ENCODE data around the gene PEX13. TPM values are rescaled to one million over a fixed set of nuclear protein-coding genes. Genes with fewer than 3 reads are reported as not detected.
"Not testable (repeated sequence)": the region's sequence is repeated elsewhere in the genome, so short reads cannot be mapped to it uniquely, and the experiment has no call there.

PEX13 gene
- polyA plus RNA-seq, 2 of the 4 experiments (the other 2 are of a cell fraction): 18.5 to 42.5 TPM

DNA sequence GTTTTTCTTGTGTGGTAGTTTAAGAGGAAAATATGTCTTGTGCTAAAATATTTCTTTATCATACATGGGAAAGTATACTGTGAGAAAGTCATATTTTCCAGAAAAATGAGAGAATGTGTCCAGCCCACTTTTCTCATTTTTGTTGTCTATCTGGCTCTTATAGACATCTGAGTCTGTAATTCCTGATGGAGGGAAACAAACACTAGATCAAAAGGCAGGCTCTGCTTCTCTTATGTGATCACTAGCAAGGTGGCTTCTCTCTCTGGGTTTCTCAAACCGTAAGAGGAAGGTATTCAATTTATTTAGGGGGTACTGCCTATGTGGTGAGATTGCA is 40.0 kb upstream of the PEX13 start:
- 71% methylated on average over 1 of the region's 1 CpG for WGBS (ENCODE audit: missing lambda C conversion rate)
- Histone ChIP-seq H3K4me2 (no peak overlapping the region), H3K9me3 (no peaks in the 10 kb centered on the region), H3K27ac (no peak overlapping the region), H3K4me3 (no peak overlapping the region), H3K4me1 (no peaks in the 10 kb centered on the region)
- POLR2A ChIA-PET: no interaction called here
- DNase-seq (ENCODE audit: low read depth in 1 of 2, low spot score in 1 of 2) (no peak), ATAC-seq (no peak), FAIRE-seq (no peak)
- CTCF ChIA-PET: interaction anchor here (1.1 to 2.4 kb wide), 3 partner anchors 9 to 21 kb away, joined by 3 to 10 read pairs (median 7); no protein-coding TSS in a partner anchor
- TF ChIP-seq, protein P1, sequence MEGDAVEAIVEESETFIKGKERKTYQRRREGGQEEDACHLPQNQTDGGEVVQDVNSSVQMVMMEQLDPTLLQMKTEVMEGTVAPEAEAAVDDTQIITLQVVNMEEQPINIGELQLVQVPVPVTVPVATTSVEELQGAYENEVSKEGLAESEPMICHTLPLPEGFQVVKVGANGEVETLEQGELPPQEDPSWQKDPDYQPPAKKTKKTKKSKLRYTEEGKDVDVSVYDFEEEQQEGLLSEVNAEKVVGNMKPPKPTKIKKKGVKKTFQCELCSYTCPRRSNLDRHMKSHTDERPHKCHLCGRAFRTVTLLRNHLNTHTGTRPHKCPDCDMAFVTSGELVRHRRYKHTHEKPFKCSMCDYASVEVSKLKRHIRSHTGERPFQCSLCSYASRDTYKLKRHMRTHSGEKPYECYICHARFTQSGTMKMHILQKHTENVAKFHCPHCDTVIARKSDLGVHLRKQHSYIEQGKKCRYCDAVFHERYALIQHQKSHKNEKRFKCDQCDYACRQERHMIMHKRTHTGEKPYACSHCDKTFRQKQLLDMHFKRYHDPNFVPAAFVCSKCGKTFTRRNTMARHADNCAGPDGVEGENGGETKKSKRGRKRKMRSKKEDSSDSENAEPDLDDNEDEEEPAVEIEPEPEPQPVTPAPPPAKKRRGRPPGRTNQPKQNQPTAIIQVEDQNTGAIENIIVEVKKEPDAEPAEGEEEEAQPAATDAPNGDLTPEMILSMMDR (IDR thresholded peaks at IDR 0.05): no peak
- TF ChIP-seq HOXA7 (CRISPR knock-in tag; IDR thresholded peaks at IDR 0.05) (no peak), SMC3 (IDR thresholded peaks at IDR 0.05) (no peak), ESRRA (IDR thresholded peaks at IDR 0.05; ENCODE audit: borderline replicate concordance, low read length) (no peak), KDM1A (IDR thresholded peaks at IDR 0.05; ENCODE audit: low read depth) (no peak)

DNA sequence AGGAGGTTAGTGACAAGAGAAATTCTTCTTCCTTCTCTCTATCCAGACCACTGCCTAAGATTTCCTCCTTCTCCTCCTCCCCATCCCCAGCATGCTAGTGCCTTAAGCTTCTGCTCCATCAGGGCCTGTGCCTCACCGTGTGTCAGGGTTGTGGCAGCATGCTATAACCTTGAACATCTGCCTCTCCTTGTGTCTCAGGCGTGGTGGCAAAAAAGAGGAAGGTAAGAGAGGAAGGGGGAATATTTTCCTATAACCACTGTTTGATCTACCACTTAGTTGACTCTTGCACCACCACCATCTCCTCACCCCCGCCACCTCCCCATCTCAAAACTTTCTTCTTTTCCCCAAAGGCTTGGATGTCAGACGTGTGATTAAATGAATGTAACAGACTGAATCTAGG is 38.3 kb upstream of the PEX13 start:
- H3K4me2 ChIP-seq: no peak overlapping the region
- TF ChIP-seq CBX2 (IDR thresholded peaks at IDR 0.05; ENCODE audit: borderline replicate concordance, low read depth) (no peak), TP53 (CRISPR knock-in tag; IDR thresholded peaks at IDR 0.05) (no peak), HOXB5 (CRISPR knock-in tag; IDR thresholded peaks at IDR 0.05) (no peak), SREBF2 (IDR thresholded peaks at IDR 0.05) (no peak)
- TF ChIP-seq, protein P2, sequence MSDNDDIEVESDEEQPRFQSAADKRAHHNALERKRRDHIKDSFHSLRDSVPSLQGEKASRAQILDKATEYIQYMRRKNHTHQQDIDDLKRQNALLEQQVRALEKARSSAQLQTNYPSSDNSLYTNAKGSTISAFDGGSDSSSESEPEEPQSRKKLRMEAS (IDR thresholded peaks at IDR 0.05): no peak
- H3K4me3 ChIP-seq: no peak overlapping the region
- 39% methylated on average over 4 of the region's 4 CpGs for WGBS (ENCODE audit: missing lambda C conversion rate)
- no peaks in the 10 kb centered on the region for H3K9me3 ChIP-seq
- no peak overlapping the region for H3K27ac ChIP-seq
- POLR2A ChIA-PET: no interaction called here
- DNase-seq (ENCODE audit: low read depth in 1 of 2, low spot score in 1 of 2): no peak
- CTCF ChIA-PET: interaction anchor here (1.6 kb wide), 1 partner anchor 20 kb away, joined by 4 read pairs; no protein-coding TSS in a partner anchor
- ATAC-seq: no peak
- no peak for FAIRE-seq
- H3K4me1 ChIP-seq: no peaks in the 10 kb centered on the region

DNA sequence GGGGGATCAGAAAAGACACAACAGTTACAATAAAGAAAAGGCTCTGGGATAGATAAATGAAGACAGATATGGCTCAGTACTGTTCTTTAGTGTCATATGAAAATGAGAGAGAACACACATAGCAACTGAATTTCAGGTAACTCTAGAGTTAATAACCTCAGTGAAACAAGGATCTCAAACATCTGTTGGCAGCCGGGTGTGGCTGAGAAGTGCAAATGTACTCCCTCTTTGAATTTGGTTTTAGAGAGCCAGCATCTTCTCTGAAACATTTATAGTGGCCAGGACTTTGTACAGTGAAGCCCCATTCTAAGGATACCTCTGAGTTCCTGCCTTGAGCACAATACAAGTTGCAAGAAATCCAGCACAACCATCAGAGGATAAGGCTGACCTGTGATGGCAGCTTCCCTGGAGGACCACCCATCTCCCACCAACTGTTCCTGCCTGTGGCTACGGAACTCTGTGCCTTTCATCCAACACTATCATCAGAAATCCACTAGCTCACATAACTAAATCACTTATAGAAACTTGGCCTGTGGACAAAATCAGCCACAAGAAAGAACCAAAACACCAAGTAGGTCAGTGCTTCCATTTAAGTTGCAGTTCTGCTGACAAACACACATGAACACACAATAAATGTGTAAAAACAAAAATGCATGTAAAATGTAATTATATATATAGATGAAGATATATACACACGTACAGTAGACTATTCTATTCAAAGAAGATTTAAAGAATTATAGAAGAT is 37.3 kb upstream of the PEX13 start:
- POLR2A ChIA-PET: no interaction called here
- no peak for ATAC-seq
- CTCF ChIA-PET: interaction anchor here (0.6 to 1.6 kb wide), 3 partner anchors 19 to 198 kb away, joined by 4 to 7 read pairs (median 4); no protein-coding TSS in a partner anchor
- Histone ChIP-seq H3K9me3 (no peaks in the 10 kb centered on the region), H3K4me2 (no peak overlapping the region), H3K4me1 (no peaks in the 10 kb centered on the region), H3K4me3 (no peak overlapping the region), H3K27ac (no peak overlapping the region)
- no peak for FAIRE-seq
- DNase-seq (ENCODE audit: low read depth in 1 of 2, low spot score in 1 of 2): no peak
- WGBS (ENCODE audit: missing lambda C conversion rate): 76% methylated on average over 3 of the region's 3 CpGs
- TF ChIP-seq FOSL2 (IDR thresholded peaks at IDR 0.05): no peak
- no peak for TF ChIP-seq FOSL2 (CRISPR knock-in tag; IDR thresholded peaks at IDR 0.05)
- no peak for TF ChIP-seq FOXS1 (CRISPR knock-in tag; IDR thresholded peaks at IDR 0.05)
- TF ChIP-seq ESRRA (IDR thresholded peaks at IDR 0.05; ENCODE audit: borderline replicate concordance, low read length): no peak
- TF ChIP-seq MAZ (IDR thresholded peaks at IDR 0.05; ENCODE audit: borderline replicate concordance, low read depth, low read length): no peak
- no peak for TF ChIP-seq HOXB5 (CRISPR knock-in tag; IDR thresholded peaks at IDR 0.05)
- no peak for TF ChIP-seq RNF2 (IDR thresholded peaks at IDR 0.05; ENCODE audit: borderline replicate concordance, low read depth)
- no peak for TF ChIP-seq RARB (CRISPR knock-in tag; IDR thresholded peaks at IDR 0.05)
- TF ChIP-seq HOXB13 (CRISPR knock-in tag; IDR thresholded peaks at IDR 0.05; ENCODE audit: low read depth): no peak

DNA sequence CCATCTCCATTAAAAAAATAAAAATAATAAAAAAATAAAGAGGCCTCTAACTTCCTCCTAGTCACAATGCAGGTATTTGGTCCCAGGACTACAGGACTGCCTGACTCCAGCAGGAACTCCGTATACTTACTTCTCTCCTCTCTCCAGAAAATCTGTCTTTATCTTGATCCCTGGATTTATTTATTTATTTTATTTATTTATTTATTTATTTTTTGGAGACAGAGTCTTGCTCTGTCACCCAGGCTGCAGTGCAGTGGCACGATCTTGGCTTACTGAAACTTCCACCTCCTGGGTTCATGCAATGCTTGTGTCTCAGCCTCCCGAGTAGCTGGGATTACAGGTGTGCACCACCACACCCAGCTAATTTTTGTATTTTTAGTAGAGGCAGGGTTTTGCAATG is 35.5 kb upstream of the PEX13 start:
- H3K4me3 ChIP-seq; ATAC-seq; POLR2A ChIA-PET; H3K27ac ChIP-seq; DNase-seq (ENCODE audit: low read depth in 1 of 2, low spot score in 1 of 2); FAIRE-seq; H3K9me3 ChIP-seq; H3K4me2 ChIP-seq; H3K4me1 ChIP-seq: not testable (repeated sequence)
- CTCF ChIA-PET: interaction anchor here (0.8 to 1.4 kb wide), 2 partner anchors 148 to 275 kb away, joined by 3 read pairs; no protein-coding TSS in a partner anchor
- 95% methylated on average over 3 of the region's 3 CpGs for WGBS (ENCODE audit: missing lambda C conversion rate)
- peak; percentile 32 for TF ChIP-seq ZC3H11A (IDR thresholded peaks at IDR 0.05)

All from A549 (cell line).